Dermis microvascular lymphatic vessel endothelial cell (primary cell): ENCODE results near the gene DENND1A. TPM values are rescaled to one million over a fixed set of nuclear protein-coding genes. Genes with fewer than 3 reads are reported as not detected.

Experiments
- DNase-seq, 2 donors: peaks; one replicate each; pipeline versions ENCODE4 v3.0.0 to v3.0.0-alpha.2; 2010; ENCODE audit warnings: low read depth in 2 of 2
- total RNA-seq: library from RNA; depleted of rRNA; stranded (reverse); fragments of >200 nt; gene quantifications from 2 replicates; pipeline ENCODE4 v1.2.1, GENCODE V29; 2014

DENND1A gene
- total RNA-seq, 1 donor from 2014 or later, result 7.1 TPM

GRCh38 chr9:123500336-123500735, 429.6 kb downstream of the DENND1A start:
- DNase-seq, result no peak

GRCh38 chr9:123497830-123498229, 432.1 kb downstream of the DENND1A start:
- DNase-seq, result no peak

DNA sequence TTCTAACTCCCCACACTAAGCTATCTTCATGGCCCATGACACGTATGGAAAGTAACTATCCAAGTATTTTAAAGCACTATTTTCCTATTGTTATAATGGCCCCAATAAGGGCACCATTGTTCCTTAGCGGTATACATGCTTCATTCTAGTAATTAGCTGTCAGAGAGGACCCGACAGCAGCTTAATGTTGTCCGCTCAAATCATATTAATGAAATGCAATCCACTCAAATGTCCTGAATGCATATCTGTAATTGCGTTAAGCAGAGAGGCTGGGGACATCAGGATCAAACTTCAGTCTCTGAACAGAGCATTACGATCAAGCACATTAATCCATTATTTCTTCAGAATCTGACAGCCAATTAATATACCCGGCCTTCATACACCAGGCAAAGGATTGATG, 434.2 kb downstream of the DENND1A start:
- DNase-seq, result no peak

- no peak for DNase-seq
These were observed 436.3 kb downstream of the DENND1A start for GRCh38 chr9:123493627-123494026.

DNA sequence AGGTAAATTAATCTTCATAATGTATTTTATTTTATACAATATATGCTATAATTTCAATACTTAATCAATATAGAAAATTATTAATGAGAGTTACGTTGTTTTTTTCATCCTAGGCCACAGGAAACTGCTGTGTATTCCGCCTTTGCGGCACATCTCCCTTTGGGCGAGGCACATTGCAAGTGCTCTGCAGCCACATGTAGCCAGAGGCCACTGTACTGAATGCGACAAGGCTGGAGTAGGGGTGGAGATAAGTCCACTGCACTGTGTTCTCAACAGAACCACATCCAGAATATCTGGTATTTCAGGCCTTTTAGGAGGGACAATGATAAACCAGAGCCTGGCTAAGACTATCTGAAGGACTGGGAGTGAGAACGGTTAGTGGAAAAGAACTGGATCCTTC, 439.2 kb downstream of the DENND1A start:
- no peak for DNase-seq

- DNase-seq, result no peak
These were observed 441.1 kb downstream of the DENND1A start for GRCh38 chr9:123488722-123489321.

DNA sequence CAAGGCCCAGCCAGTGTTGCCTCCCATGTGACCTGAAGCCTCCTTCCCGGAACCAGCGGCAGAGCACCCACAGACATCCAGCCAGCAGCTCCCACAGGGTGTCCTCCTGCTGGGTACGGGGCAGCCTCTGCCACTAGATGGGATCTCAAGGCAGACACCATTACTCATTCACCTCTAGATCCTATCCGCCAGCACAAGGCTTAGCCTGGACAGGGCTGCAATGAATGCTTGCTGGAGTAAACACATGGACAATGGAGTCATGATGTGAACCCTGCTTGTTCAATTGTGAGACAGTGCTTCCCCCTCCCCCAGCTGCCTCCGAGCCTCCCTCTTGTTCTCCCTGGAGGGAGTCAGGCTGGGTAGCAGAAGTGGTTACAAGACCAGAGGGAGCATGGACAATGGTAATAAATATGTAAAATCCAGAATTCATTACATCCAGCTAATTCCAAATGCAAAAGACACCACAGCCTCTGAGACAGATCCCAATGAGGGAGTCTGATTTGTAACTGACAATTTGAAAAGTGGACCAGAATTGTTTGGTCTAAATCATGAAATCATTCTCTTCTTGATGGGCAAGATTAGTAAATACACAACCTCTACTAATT, 441.9 kb downstream of the DENND1A start:
- DNase-seq, result no peak

GRCh38 chr9:123486431-123486830, 443.5 kb downstream of the DENND1A start:
- DNase-seq, result no peak

- DNase-seq, result no peak
These were observed 444.7 kb downstream of the DENND1A start for GRCh38 chr9:123485216-123485615.

DNA sequence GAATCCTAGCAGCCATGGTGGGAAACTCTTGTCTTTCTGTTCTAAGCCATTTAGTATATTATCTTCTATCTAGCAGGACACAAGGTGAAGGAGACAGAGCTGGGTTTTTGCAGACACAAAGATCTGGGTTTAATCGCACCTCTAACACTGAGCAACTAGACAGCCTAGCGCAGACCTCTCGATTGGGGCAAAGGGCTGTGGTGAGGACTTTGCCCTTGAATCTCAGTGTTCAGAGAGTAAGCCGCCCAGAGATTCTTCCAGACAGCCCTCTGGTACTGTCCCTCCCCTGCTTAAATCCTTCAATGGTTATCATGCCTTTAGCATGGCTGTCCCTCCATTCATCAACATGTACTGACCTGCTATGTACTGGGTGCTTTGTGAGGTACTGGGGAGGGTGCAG, 445.8 kb downstream of the DENND1A start:
- DNase-seq, result no peak

- no peak for DNase-seq
These were observed 446.6 kb downstream of the DENND1A start for GRCh38 chr9:123483191-123483803.

- DNase-seq, result no peak
These were observed 447.5 kb downstream of the DENND1A start for GRCh38 chr9:123482295-123482968.

DNA sequence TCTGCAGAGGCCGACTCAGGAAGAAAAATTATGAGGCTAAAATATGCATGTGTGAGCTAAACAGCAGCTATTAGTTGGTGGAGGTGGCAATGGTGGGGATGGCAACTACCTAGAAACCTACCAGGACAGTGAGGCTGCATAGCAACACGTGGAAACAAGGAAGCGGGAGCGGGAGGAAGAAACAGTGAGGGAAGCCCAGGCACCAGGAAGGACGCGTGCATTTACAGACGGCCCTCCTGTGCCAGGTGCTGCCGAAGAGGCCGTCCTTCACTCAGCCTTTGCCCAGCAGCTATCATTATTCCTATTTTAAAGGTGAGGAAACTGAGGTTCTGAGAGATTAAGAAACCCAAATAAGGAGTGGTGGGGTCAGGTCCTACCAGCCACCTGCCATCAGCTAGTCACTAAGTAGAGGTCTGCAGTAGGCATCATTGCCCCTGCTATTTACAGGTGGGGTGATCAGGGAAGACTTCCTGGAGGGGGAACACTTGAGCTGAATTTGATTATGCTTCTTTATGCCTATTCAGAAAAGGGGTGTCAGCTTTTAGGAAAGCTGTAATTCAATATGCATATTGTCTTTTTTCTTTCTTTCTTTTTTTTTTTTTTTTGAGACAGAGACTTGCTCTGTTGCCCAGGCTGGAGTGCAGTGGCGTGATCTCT, 448.6 kb downstream of the DENND1A start:
- no peak for DNase-seq

GRCh38 chr9:123480791-123481190, 449.1 kb downstream of the DENND1A start:
- no peak for DNase-seq

DNA sequence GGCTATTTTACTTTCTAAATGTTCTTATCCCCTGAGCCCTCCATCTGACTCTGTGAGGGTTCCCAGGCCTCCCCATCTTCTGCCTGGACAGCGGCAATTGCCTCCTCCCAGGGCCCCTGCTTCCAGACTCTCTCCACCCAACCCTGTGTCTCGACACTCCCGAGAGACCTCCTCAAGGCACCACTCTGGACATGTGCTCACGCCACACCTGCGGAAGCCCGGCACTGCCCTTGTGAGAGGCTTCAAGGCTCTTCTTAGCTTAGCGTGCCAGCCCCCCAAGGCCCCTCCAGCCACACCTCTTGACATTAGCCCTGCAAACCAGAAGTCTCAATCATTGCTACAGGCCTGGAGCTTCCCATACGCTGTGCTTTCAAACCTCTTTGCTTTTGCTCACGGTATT, 449.8 kb downstream of the DENND1A start:
- DNase-seq, result no peak

- DNase-seq, result no peak
These were observed 450.8 kb downstream of the DENND1A start for GRCh38 chr9:123478967-123479602.

- no peak for DNase-seq
These were observed 451.8 kb downstream of the DENND1A start for GRCh38 chr9:123478160-123478559.

DNA sequence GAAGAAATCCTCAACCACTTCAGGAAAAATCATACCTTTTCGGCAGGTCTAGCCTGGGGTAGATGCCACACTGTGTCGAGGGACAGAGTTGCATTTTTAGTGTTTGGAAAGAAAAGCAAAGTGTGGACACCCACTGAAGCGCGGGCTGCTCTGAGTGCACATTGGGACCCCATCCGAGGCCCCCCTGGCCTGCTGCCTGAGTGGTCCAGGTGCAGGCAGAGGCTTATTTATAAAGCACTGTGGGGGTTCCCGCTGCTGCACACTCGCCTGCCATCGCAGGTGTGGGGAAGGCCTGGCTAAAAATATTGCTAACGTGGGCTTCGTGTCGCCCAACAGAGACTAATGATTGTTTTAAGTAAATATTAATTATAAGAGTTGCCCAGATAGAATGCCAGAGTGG, 454.5 kb downstream of the DENND1A start:
- no peak for DNase-seq

GRCh38 chr9:123472862-123473614, 456.9 kb downstream of the DENND1A start:
- no peak for DNase-seq

DNA sequence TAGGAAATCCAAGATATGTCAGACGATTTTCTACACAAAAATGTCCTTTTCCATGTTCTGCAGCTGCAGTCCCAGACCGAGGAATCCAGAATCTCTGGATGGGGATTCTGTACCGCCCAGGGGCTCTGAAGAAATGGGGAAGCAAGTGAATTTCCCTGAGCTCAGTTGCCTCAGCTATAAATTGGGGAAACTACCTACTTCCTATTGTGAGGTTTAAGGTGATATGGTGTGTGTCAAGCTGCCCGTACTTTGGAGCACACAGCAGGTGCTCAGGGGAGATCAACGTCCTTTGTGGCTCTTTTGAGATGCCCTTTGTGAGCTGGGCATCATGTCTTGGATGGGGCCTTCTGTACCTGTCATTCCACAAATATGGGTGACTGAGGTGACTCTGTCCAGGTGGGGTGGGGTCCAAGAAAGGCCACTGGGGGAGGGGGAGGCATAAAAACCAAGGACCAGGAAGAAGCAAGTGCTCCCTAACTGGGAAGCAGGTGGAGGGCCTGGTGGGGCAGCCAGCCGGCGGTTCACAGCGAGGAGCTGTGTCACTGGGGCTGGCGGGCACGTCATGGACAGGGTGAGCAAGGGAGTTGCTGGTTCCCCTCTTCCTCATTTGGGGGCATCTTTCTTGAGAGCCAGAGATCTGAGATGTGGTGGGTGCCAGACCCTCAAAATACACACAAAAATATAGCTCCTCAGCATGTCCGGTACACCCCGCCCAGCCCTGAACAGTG, 457.9 kb downstream of the DENND1A start:
- DNase-seq, result no peak
